HL-60 (cell line): Measurements from ENCODE around the gene CHI3L1.

Source experiments
- DNase-seq, 2 experiments: peaks; one replicate each; pipeline ENCODE4 v3.0.0-alpha.2; 2010 to 2020; ENCODE audit warnings: low read depth in 1 of 2, low spot score in 1 of 2
- H3K27ac ChIP-seq: fragments of 250-450 bp; sonication (Bioruptor Pico); replicated peaks from 2 replicates; pipeline ENCODE4 v1.5.1; 2020; ENCODE audit warnings: mild to moderate bottlenecking, moderate library complexity
- H3K27me3 ChIP-seq: fragments of 250-450 bp; sonication (Bioruptor Pico); 2 replicates; pipeline ENCODE4 v1.5.1; 2021; ENCODE audit warnings: mild to moderate bottlenecking, moderate library complexity; ENCODE audit not compliant: insufficient read depth, poor library complexity, severe bottlenecking
- H3K4me3 ChIP-seq: replicated peaks from 2 replicates; pipeline ENCODE4 v1.5.1; 2011; ENCODE audit warnings: mild to moderate bottlenecking, control low read depth, low read length; ENCODE audit not compliant: insufficient read depth
- GABPA ChIP-seq: IDR thresholded peaks from 2 replicates; pipeline ENCODE4 v1.6.1; 2012; ENCODE audit warnings: low read depth
- POLR2AphosphoS5 ChIP-seq: IDR thresholded peaks from 2 replicates; pipeline ENCODE4 v1.6.1; 2012; ENCODE audit warnings: low read depth
- SPI1 ChIP-seq: IDR thresholded peaks from 2 replicates; pipeline ENCODE4 v1.6.1; 2012; ENCODE audit warnings: low read depth, mild to moderate bottlenecking, borderline replicate concordance
- TF ChIP-seq, protein P1 (sequence below): IDR thresholded peaks from 2 replicates; pipeline ENCODE4 v1.6.1; 2012; ENCODE audit warnings: low read depth; ENCODE audit not compliant: insufficient replicate concordance
- TF ChIP-seq, protein P2 (sequence below): IDR thresholded peaks from one replicate; pipeline ENCODE4 v1.5.1; 2011; ENCODE audit warnings: low read length, control low read depth, inconsistent platforms; ENCODE audit not compliant: insufficient read depth

Gene CHI3L1

GRCh38 chr1:203148579-203148978 lies 37.9 kb downstream of the CHI3L1 start:
- no peak overlapping the region for H3K4me3 ChIP-seq
- no peak for TF ChIP-seq POLR2AphosphoS5
- TF ChIP-seq GABPA: no peak
- TF ChIP-seq, protein P1, sequence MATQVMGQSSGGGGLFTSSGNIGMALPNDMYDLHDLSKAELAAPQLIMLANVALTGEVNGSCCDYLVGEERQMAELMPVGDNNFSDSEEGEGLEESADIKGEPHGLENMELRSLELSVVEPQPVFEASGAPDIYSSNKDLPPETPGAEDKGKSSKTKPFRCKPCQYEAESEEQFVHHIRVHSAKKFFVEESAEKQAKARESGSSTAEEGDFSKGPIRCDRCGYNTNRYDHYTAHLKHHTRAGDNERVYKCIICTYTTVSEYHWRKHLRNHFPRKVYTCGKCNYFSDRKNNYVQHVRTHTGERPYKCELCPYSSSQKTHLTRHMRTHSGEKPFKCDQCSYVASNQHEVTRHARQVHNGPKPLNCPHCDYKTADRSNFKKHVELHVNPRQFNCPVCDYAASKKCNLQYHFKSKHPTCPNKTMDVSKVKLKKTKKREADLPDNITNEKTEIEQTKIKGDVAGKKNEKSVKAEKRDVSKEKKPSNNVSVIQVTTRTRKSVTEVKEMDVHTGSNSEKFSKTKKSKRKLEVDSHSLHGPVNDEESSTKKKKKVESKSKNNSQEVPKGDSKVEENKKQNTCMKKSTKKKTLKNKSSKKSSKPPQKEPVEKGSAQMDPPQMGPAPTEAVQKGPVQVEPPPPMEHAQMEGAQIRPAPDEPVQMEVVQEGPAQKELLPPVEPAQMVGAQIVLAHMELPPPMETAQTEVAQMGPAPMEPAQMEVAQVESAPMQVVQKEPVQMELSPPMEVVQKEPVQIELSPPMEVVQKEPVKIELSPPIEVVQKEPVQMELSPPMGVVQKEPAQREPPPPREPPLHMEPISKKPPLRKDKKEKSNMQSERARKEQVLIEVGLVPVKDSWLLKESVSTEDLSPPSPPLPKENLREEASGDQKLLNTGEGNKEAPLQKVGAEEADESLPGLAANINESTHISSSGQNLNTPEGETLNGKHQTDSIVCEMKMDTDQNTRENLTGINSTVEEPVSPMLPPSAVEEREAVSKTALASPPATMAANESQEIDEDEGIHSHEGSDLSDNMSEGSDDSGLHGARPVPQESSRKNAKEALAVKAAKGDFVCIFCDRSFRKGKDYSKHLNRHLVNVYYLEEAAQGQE: no peak
- no peak for TF ChIP-seq SPI1
- TF ChIP-seq, protein P2, sequence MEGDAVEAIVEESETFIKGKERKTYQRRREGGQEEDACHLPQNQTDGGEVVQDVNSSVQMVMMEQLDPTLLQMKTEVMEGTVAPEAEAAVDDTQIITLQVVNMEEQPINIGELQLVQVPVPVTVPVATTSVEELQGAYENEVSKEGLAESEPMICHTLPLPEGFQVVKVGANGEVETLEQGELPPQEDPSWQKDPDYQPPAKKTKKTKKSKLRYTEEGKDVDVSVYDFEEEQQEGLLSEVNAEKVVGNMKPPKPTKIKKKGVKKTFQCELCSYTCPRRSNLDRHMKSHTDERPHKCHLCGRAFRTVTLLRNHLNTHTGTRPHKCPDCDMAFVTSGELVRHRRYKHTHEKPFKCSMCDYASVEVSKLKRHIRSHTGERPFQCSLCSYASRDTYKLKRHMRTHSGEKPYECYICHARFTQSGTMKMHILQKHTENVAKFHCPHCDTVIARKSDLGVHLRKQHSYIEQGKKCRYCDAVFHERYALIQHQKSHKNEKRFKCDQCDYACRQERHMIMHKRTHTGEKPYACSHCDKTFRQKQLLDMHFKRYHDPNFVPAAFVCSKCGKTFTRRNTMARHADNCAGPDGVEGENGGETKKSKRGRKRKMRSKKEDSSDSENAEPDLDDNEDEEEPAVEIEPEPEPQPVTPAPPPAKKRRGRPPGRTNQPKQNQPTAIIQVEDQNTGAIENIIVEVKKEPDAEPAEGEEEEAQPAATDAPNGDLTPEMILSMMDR: no peak
- no peaks in the 10 kb centered on the region for H3K27me3 ChIP-seq
- no peak for DNase-seq
- H3K27ac ChIP-seq: no peak overlapping the region

GRCh38 chr1:203148127-203148526 lies 38.4 kb downstream of the CHI3L1 start:
- no peak for DNase-seq

DNA sequence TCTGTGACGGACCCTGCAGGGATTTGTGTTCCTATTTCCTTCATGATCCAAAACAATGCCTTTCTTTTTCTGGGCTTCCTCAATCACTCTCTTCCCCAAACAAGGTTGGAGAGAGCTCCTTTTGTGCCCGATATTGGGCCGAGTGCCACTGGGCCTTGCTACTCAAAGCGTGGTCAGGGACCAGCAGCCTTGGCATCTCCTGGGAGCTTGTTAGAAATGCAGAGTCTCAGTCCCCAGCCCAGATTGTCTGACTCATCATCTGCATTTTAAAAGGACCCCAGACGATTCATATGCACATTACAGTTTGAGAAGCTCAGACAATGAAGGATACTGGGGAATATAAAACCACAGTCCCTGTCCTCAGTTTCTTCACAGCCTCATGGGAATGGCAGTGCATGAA lies 39.1 kb downstream of the CHI3L1 start:
- no peak overlapping the region for H3K4me3 ChIP-seq
- no peak for DNase-seq
- H3K27ac ChIP-seq: no peak overlapping the region
- TF ChIP-seq GABPA: no peak
- TF ChIP-seq, protein P2: no peak
- TF ChIP-seq, protein P1: no peak
- no peak for TF ChIP-seq SPI1
- no peak for TF ChIP-seq POLR2AphosphoS5
- no peaks in the 10 kb centered on the region for H3K27me3 ChIP-seq

More at GRCh38 chr1:203148127-203148526, 38.4 kb downstream of the CHI3L1 start:
- Histone ChIP-seq H3K27ac (no peak overlapping the region), H3K27me3 (no peaks in the 10 kb centered on the region), H3K4me3 (no peak overlapping the region)
- no peak for TF ChIP-seq SPI1
- TF ChIP-seq, protein P2: peak; percentile 47
- TF ChIP-seq GABPA: no peak

DNA sequence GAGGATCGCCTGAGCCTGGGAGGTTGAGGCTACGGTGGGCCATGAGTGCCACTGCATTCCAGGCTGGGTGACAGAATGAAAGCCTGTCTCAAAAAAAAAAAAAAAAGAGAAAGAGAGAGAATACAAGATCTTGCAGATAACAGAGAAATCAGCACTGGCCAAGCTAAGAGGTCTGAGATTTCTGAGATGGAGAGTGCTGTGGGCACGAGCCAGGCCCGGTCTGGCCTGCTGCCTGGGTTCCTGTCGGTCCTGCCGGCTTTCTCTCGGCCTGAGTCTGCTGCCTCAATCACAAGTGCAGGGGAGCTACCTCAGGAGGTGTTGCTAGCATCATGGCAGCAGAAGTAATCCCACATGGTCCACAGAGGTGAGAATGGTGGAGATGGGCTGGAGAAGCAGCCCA lies 40.0 kb downstream of the CHI3L1 start:
- TF ChIP-seq GABPA (no peak), SPI1 (no peak), POLR2AphosphoS5 (no peak)
- TF ChIP-seq, protein P1: no peak
- TF ChIP-seq, protein P2: no peak
- H3K4me3 ChIP-seq: no peak overlapping the region
- no peaks in the 10 kb centered on the region for H3K27me3 ChIP-seq
- DNase-seq: no peak
- no peak overlapping the region for H3K27ac ChIP-seq
